H1 (cell line): ENCODE results near the gene GLRX. TPM values are rescaled to one million over a fixed set of nuclear protein-coding genes. Genes with fewer than 3 reads are reported as not detected.

Experiments used
- CTCF ChIA-PET: fragments of 300-600 bp; sonication (Branson Sonifier 250); formaldehyde crosslinking; loops from one replicate; lab custom pipeline; 2021; ENCODE audit not compliant: partially characterized antibody; lab: Charles Lee
- POLR2A ChIA-PET: fragments of 300-600 bp; sonication (Branson Sonifier 250); formaldehyde crosslinking; loops from one replicate; lab custom pipeline; 2021; ENCODE audit warnings: inconsistent platforms; ENCODE audit not compliant: partially characterized antibody; lab: Charles Lee
- DNase-seq, 2 experiments: peaks; one replicate each; pipeline versions ENCODE4 v3.0.0 to v3.0.0-alpha.2; 2010 to 2022; ENCODE audit warnings: low spot score in 2 of 2, low read depth in 1 of 2, mixed read lengths in 1 of 2
- FAIRE-seq: peaks from 2 replicates; lab custom pipeline; 2011; peaks lifted over from hg19 to GRCh38; lab: Jason Lieb, UNC
- H2AFZ ChIP-seq: 2 replicates; pipeline ENCODE4 v1.8.1; 2012; ENCODE audit warnings: low read length, inconsistent platforms
- H2AK5ac ChIP-seq: 2 replicates; pipeline ENCODE4 v1.6.1; 2013; ENCODE audit warnings: low read depth, low read length
- H2BK120ac ChIP-seq: replicated peaks from 2 replicates; pipeline ENCODE3; 2013; ENCODE audit warnings: low read depth, low read length, inconsistent platforms
- H2BK12ac ChIP-seq: 2 replicates; pipeline ENCODE4 v1.6.1; 2013; ENCODE audit warnings: low read depth, low read length
- H2BK15ac ChIP-seq: 2 replicates; pipeline ENCODE4 v1.6.1; 2013; ENCODE audit warnings: low read length
- H2BK20ac ChIP-seq: 2 replicates; pipeline ENCODE4 v1.6.1; 2013; ENCODE audit warnings: low read length
- H2BK5ac ChIP-seq: 2 replicates; pipeline ENCODE4 v1.6.1; 2013; ENCODE audit warnings: low read depth, low read length
- H3K14ac ChIP-seq: 2 replicates; pipeline ENCODE4 v1.6.1; 2013; ENCODE audit warnings: inconsistent platforms; ENCODE audit not compliant: insufficient read length
- H3K18ac ChIP-seq: 2 replicates; pipeline ENCODE4 v1.6.1; 2013; ENCODE audit warnings: low read length; ENCODE audit errors: extremely low read depth
- H3K23ac ChIP-seq: 2 replicates; pipeline ENCODE4 v1.6.1; 2013; ENCODE audit warnings: inconsistent platforms; ENCODE audit not compliant: insufficient read length
- H3K23me2 ChIP-seq: 2 replicates; pipeline ENCODE4 v1.6.1; 2013; ENCODE audit warnings: low read depth, low read length
- H3K27ac ChIP-seq: 2 replicates; pipeline ENCODE4 v1.6.1; 2011; ENCODE audit warnings: low read depth, low read length, inconsistent platforms
- H3K27me3 ChIP-seq, 4 experiments: replicated peaks in 1 of 4; 1 replicate in 1 of 4; 2 replicates in 3 of 4; pipeline versions ENCODE4 v1.6.1 to v1.8.1; 2011 to 2013; ENCODE audit warnings: low read length in 3 of 4, mild to moderate bottlenecking in 3 of 4, inconsistent platforms in 2 of 4, mixed read lengths in 2 of 4, moderate library complexity in 1 of 4; ENCODE audit not compliant: control insufficient read depth in 3 of 4, insufficient read depth in 3 of 4; ENCODE audit errors: extremely low read depth in 1 of 4
- H3K36me3 ChIP-seq, 4 experiments: 2 replicates each; pipeline versions ENCODE4 v1.6.1 to v1.8.1; 2011 to 2013; ENCODE audit warnings: mild to moderate bottlenecking in 4 of 4, low read length in 3 of 4, moderate library complexity in 2 of 4, control low read depth in 1 of 4, inconsistent platforms in 1 of 4; ENCODE audit not compliant: insufficient read depth in 4 of 4, control insufficient read depth in 2 of 4
- H3K4ac ChIP-seq: replicated peaks from 2 replicates; pipeline ENCODE3; 2013; ENCODE audit warnings: low read length, low read depth, mixed read lengths, inconsistent platforms; ENCODE audit not compliant: insufficient read length
- H3K4me1 ChIP-seq, 4 experiments: replicated peaks in 1 of 4; 1 replicate in 1 of 4; 2 replicates in 3 of 4; pipeline versions ENCODE4 v1.6.1 to v1.8.1; 2011 to 2013; ENCODE audit warnings: low read length in 3 of 4, inconsistent platforms in 2 of 4, mixed read lengths in 1 of 4; ENCODE audit not compliant: insufficient read depth in 4 of 4, control insufficient read depth in 3 of 4
- H3K4me2 ChIP-seq, 2 experiments: 2 replicates each; pipeline versions ENCODE4 v1.6.1 to v1.8.1; 2011 to 2013; ENCODE audit warnings: low read depth in 2 of 2, low read length in 2 of 2, control low read depth in 1 of 2, inconsistent platforms in 1 of 2, mild to moderate bottlenecking in 1 of 2; ENCODE audit not compliant: insufficient read depth in 1 of 2
- H3K4me3 ChIP-seq, 4 experiments: fragments of 200-600, 300-600 bp in 1 of 4; sonication (generic), shearing (Covaris generic), sonication (Bioruptor Twin) in 1 of 4; 2 replicates each; pipeline versions ENCODE4 v1.5.1 to v1.8.1; 2011 to 2016; ENCODE audit warnings: low read length in 4 of 4, low read depth in 3 of 4, control low read depth in 2 of 4, inconsistent platforms in 2 of 4, mild to moderate bottlenecking in 2 of 4, mixed read lengths in 1 of 4, moderate library complexity in 1 of 4; ENCODE audit not compliant: insufficient read depth in 2 of 4; ENCODE audit errors: extremely low read depth in 1 of 4
- H3K56ac ChIP-seq: replicated peaks from 2 replicates; pipeline ENCODE3; 2013; ENCODE audit warnings: low read depth, mild to moderate bottlenecking, mixed read lengths, low read length, inconsistent platforms; ENCODE audit not compliant: insufficient read length
- H3K79me1 ChIP-seq: 2 replicates; pipeline ENCODE4 v1.6.1; 2013; ENCODE audit warnings: low read depth, low read length, control low read depth
- H3K79me2 ChIP-seq, 2 experiments: 2 replicates each; pipeline versions ENCODE4 v1.6.1 to v1.8.1; 2012 to 2013; ENCODE audit warnings: low read length in 2 of 2, mild to moderate bottlenecking in 2 of 2, inconsistent platforms in 1 of 2; ENCODE audit not compliant: insufficient read depth in 2 of 2, control insufficient read depth in 1 of 2
- H3K9ac ChIP-seq, 4 experiments: replicated peaks in 1 of 4; 1 replicate in 1 of 4; 2 replicates in 3 of 4; pipeline versions ENCODE4 v1.6.1 to v1.8.1; 2011 to 2013; ENCODE audit warnings: low read depth in 3 of 4, low read length in 3 of 4, control low read depth in 2 of 4, mild to moderate bottlenecking in 2 of 4, moderate library complexity in 2 of 4, inconsistent platforms in 1 of 4; ENCODE audit errors: extremely low read depth in 1 of 4
- H3K9me3 ChIP-seq, 2 experiments: 2 replicates each; pipeline versions ENCODE4 v1.6.1 to v1.8.1; 2012 to 2013; ENCODE audit warnings: mild to moderate bottlenecking in 2 of 2, moderate library complexity in 2 of 2, control low read depth in 1 of 2, inconsistent platforms in 1 of 2, low read depth in 1 of 2, low read length in 1 of 2, mixed read lengths in 1 of 2; ENCODE audit not compliant: insufficient read depth in 2 of 2
- H4K20me1 ChIP-seq, 2 experiments: replicated peaks in 1 of 2; 2 replicates each; pipeline versions ENCODE3 to v1.8.1; 2011 to 2013; ENCODE audit warnings: inconsistent platforms in 2 of 2, low read length in 2 of 2, mild to moderate bottlenecking in 1 of 2; ENCODE audit not compliant: insufficient read depth in 2 of 2, control insufficient read depth in 1 of 2
- H4K5ac ChIP-seq: 2 replicates; pipeline ENCODE4 v1.6.1; 2013; ENCODE audit warnings: low read length, low read depth, mixed read lengths, inconsistent platforms; ENCODE audit not compliant: insufficient read length
- H4K8ac ChIP-seq: 2 replicates; pipeline ENCODE4 v1.8.0; 2013; ENCODE audit warnings: mild to moderate bottlenecking, moderate library complexity, low read length, inconsistent platforms; ENCODE audit not compliant: insufficient read depth; ENCODE audit errors: extremely low read depth
- H4K91ac ChIP-seq: replicated peaks from 2 replicates; pipeline ENCODE3; 2013; ENCODE audit warnings: low read length, mixed read lengths, inconsistent platforms; ENCODE audit not compliant: insufficient read length
- EZH2 ChIP-seq: fragments of 200-600 bp; sonication (generic); IDR thresholded peaks from 2 replicates; pipeline ENCODE4 v1.7.1; 2012; ENCODE audit warnings: low read depth, mild to moderate bottlenecking, moderate library complexity, low read length, inconsistent platforms; ENCODE audit not compliant: severe bottlenecking
- GTF2F1 ChIP-seq: IDR thresholded peaks from 2 replicates; pipeline ENCODE4 v1.6.1; 2012; ENCODE audit warnings: low read depth, low read length, improper control_type of control experiment, borderline replicate concordance
- JUN ChIP-seq: IDR thresholded peaks from 2 replicates; pipeline ENCODE4 v1.6.1; 2011; ENCODE audit warnings: low read depth, mild to moderate bottlenecking, improper control_type of control experiment, low read length
- POU5F1 ChIP-seq: IDR thresholded peaks from 2 replicates; pipeline ENCODE4 v1.6.1; 2011; ENCODE audit warnings: low read depth, mild to moderate bottlenecking, low read length, moderate library complexity
- RNF2 ChIP-seq: fragments of 200-900, 300-1000 bp; sonication (generic); IDR thresholded peaks from 2 replicates; pipeline ENCODE4 v1.7.1; 2016; ENCODE audit warnings: borderline replicate concordance, low read depth, mild to moderate bottlenecking, antibody characterized with exemption, low read length; ENCODE audit not compliant: poor library complexity, severe bottlenecking; ENCODE audit errors: missing control alignments
- SIN3A ChIP-seq, 2 experiments: IDR thresholded peaks in 1 of 2; conservative IDR thresholded peaks in 1 of 2; 2 replicates each; pipeline ENCODE4 v1.6.1; 2011 to 2012; ENCODE audit warnings: low read length in 2 of 2, improper control_type of control experiment in 1 of 2, low read depth in 1 of 2, mild to moderate bottlenecking in 1 of 2
- ZNF274 ChIP-seq: IDR thresholded peaks from 2 replicates; pipeline ENCODE4 v1.7.0; 2012; ENCODE audit warnings: low read length, borderline replicate concordance; ENCODE audit errors: extremely low read depth
- WGBS, 2 experiments: shearing (Covaris generic) in 1 of 2; methylation state at CpG; one replicate each; pipeline versions ENCODE4 v1.1.6 to v1.1.7; 2013 to 2015; ENCODE audit warnings: low lambda C conversion rate in 2 of 2, mixed read lengths in 2 of 2, inconsistent platforms in 1 of 2, low coverage in 1 of 2, missing lambda C conversion rate in 1 of 2; ENCODE audit not compliant: insufficient replicate concordance in 2 of 2, insufficient coverage in 1 of 2, insufficient read length in 1 of 2; ENCODE audit errors: extremely low coverage in 1 of 2, missing lambda C conversion rate in 1 of 2; 5-methylcytosine and 5-hydroxymethylcytosine counted together
- polyA plus RNA-seq, 7 experiments: library from polyadenylated mRNA; depleted of rRNA in 3 of 7; stranded (reverse) in 5 of 7; unstranded in 2 of 7; fragments of >200 nt in 5 of 7; fragments of 200-250 nt in 2 of 7; gene quantifications; 1 replicate in 5 of 7; 2 replicates in 1 of 7; 4 replicates in 1 of 7; pipeline versions ENCODE4 v1.2.1 to v1.2.3, GENCODE V29; 2011 to 2013; ENCODE audit warnings: missing spikeins in 2 of 7, mixed read lengths in 2 of 7
- total RNA-seq: library from RNA; stranded (reverse); fragmentation: NEBNext Ultra II Directional; extraction: Animal tissue kit (Norgen Biotek cat#: 25700); gene quantifications from 2 replicates; pipeline ENCODE4 v1.2.1, GENCODE V29; 2021

Gene GLRX
- total and polyA plus RNA-seq, 2 of the 8 experiments (the other 6 are each of a cell fraction or from before 2014, with no cell fraction given), result 22.9 to 31.2 TPM

GRCh38 chr5:95836544-95836943, 14.0 kb upstream of the GLRX start:
- Histone ChIP-seq H3K36me3 (no peaks in the 10 kb centered on the region), H3K4ac (no peak overlapping the region), H3K56ac (no peak overlapping the region), H2BK120ac (no peak overlapping the region), H2BK5ac (no peak overlapping the region), H2AFZ (no peak overlapping the region), H3K14ac (no peak overlapping the region), H3K4me1 (peaks cover 0 to 3% (median 0%) of the 10 kb centered on the region in 4 experiments; a peak in 2 of 7 replicates), H2BK12ac (no peak overlapping the region), H3K9me3 (no peaks in the 10 kb centered on the region), H3K23me2 (0 out of 2 replicates have a peak, but pooled peaks cover 1% of the 10 kb centered on the region), H3K79me1 (no peaks in the 10 kb centered on the region), H3K4me2 (no peak overlapping the region), H3K18ac (no peak overlapping the region), H3K4me3 (no peak overlapping the region), H2BK20ac (no peak overlapping the region), H4K20me1 (no peaks in the 10 kb centered on the region), H2BK15ac (no peak overlapping the region), H3K27me3 (no peaks in the 10 kb centered on the region), H3K9ac (no peak overlapping the region), H3K23ac (no peak overlapping the region), H4K8ac (no peak overlapping the region), H2AK5ac (no peak overlapping the region), H3K79me2 (no peaks in the 10 kb centered on the region), H4K5ac (no peak overlapping the region), H3K27ac (no peak overlapping the region), H4K91ac (no peak overlapping the region)
- TF ChIP-seq SIN3A (conservative IDR thresholded peaks at IDR 0.05 in 1 of 2, IDR thresholded peaks at IDR 0.05 in 1 of 2; ENCODE audit: low read depth in 1 of 2, low read length in 2 of 2) (no peak), ZNF274 (no peak), GTF2F1 (no peak), RNF2 (no peak), POU5F1 (no peak), JUN (no peak), EZH2 (no peak)
- FAIRE-seq, result no peak
- ChIA-PET POLR2A (interaction anchor here (1.5 kb wide), 1 partner anchor 28 kb away, joined by 3 read pairs; no protein-coding TSS in a partner anchor), CTCF (interaction anchor here (0.7 to 3.9 kb wide), 9 partner anchors 9 to 74 kb away, joined by 3 to 24 read pairs (median 5); no protein-coding TSS in a partner anchor)
- 89% methylated on average over 1 of the region's 1 CpG; no CpG with 5 or more reads in 1 of the 2 experiments for WGBS, 2 experiments
- no peak for DNase-seq
